Measurements from ENCODE around the gene PTPRK.

GRCh38 chr6:128352366-128352765 is 168.0 kb downstream of the PTPRK start:
- TF ChIP-seq POLR2A (IDR thresholded peaks at IDR 0.05) (no peak), CTCF (IDR thresholded peaks at IDR 0.05) (no peak)

Measured in lower leg skin (tissue), 3 donors.